Measurements from ENCODE around the gene FBXL4.

Gene FBXL4

GRCh38 chr6:98843271-98844243, 104.2 kb downstream of the FBXL4 start:
- H3K27ac Mint-ChIP-seq, result peak overlapping the region; percentile 33
- no peaks in the 10 kb centered on the region for H3K9me3 Mint-ChIP-seq
- CTCF ChIA-PET, result interaction anchor here (1.1 to 1.4 kb wide), 3 partner anchors 13 to 1346 kb away, joined by 3 to 4 read pairs (median 3); no protein-coding TSS in a partner anchor
- H3K4me1 Mint-ChIP-seq, result peaks cover 17% of the 10 kb centered on the region
- no peak overlapping the region for H3K4me3 Mint-ChIP-seq
- DNase-seq, result no peak
- H3K27me3 Mint-ChIP-seq, result peaks cover 96% of the 10 kb centered on the region
- H3K36me3 Mint-ChIP-seq, result peaks cover 4% of the 10 kb centered on the region

GRCh38 chr6:98842342-98843180, 105.2 kb downstream of the FBXL4 start:
- peaks cover 4% of the 10 kb centered on the region for H3K36me3 Mint-ChIP-seq
- peaks cover 96% of the 10 kb centered on the region for H3K27me3 Mint-ChIP-seq
- DNase-seq, result no peak
- H3K9me3 Mint-ChIP-seq, result no peaks in the 10 kb centered on the region
- no peak overlapping the region for H3K27ac Mint-ChIP-seq
- H3K4me3 Mint-ChIP-seq, result peak overlapping the region; percentile 23
- CTCF ChIA-PET, result interaction anchor here (1.1 to 1.4 kb wide), 2 partner anchors 12 to 1345 kb away, joined by 3 to 4 read pairs; no protein-coding TSS in a partner anchor
- H3K4me1 Mint-ChIP-seq, result peaks cover 15% of the 10 kb centered on the region

GRCh38 chr6:98841621-98842341, 106.0 kb downstream of the FBXL4 start:
- Mint-ChIP-seq H3K36me3 (peaks cover 4% of the 10 kb centered on the region), H3K27ac (no peak overlapping the region), H3K9me3 (no peaks in the 10 kb centered on the region), H3K27me3 (peaks cover 96% of the 10 kb centered on the region), H3K4me3 (no peak overlapping the region), H3K4me1 (peaks cover 15% of the 10 kb centered on the region)
- CTCF ChIA-PET, result no interaction called here
- no peak for DNase-seq

- DNase-seq, result no peak
- CTCF ChIA-PET, result no interaction called here
- H3K27me3 Mint-ChIP-seq, result peaks cover 96% of the 10 kb centered on the region
- H3K4me3 Mint-ChIP-seq, result no peak overlapping the region
- no peak overlapping the region for H3K27ac Mint-ChIP-seq
- no peaks in the 10 kb centered on the region for H3K9me3 Mint-ChIP-seq
- H3K4me1 Mint-ChIP-seq, result peaks cover 16% of the 10 kb centered on the region
- peaks cover 4% of the 10 kb centered on the region for H3K36me3 Mint-ChIP-seq
These were observed 106.7 kb downstream of the FBXL4 start for GRCh38 chr6:98840996-98841513.

- CTCF ChIA-PET, result no interaction called here
- peaks cover 15% of the 10 kb centered on the region for H3K4me1 Mint-ChIP-seq
- no peak overlapping the region for H3K4me3 Mint-ChIP-seq
- peaks cover 4% of the 10 kb centered on the region for H3K36me3 Mint-ChIP-seq
- peaks cover 96% of the 10 kb centered on the region for H3K27me3 Mint-ChIP-seq
- H3K9me3 Mint-ChIP-seq, result no peaks in the 10 kb centered on the region
- no peak overlapping the region for H3K27ac Mint-ChIP-seq
- no peak for DNase-seq
These were observed 107.4 kb downstream of the FBXL4 start for GRCh38 chr6:98840385-98840784.

GRCh38 chr6:98839781-98840361, 107.9 kb downstream of the FBXL4 start:
- Mint-ChIP-seq H3K4me3 (no peak overlapping the region), H3K4me1 (peaks cover 14% of the 10 kb centered on the region), H3K27ac (no peak overlapping the region), H3K9me3 (no peaks in the 10 kb centered on the region), H3K36me3 (peaks cover 4% of the 10 kb centered on the region), H3K27me3 (peaks cover 96% of the 10 kb centered on the region)
- CTCF ChIA-PET, result no interaction called here
- no peak for DNase-seq

- DNase-seq, result no peak
- Mint-ChIP-seq H3K4me1 (peaks cover 16% of the 10 kb centered on the region), H3K27me3 (peaks cover 96% of the 10 kb centered on the region), H3K36me3 (peaks cover 4% of the 10 kb centered on the region), H3K27ac (no peak overlapping the region), H3K4me3 (no peak overlapping the region), H3K9me3 (no peaks in the 10 kb centered on the region)
- CTCF ChIA-PET, result interaction anchor here (1.1 kb wide), 1 partner anchor 9 kb away, joined by 3 read pairs; no protein-coding TSS in a partner anchor
These were observed 108.8 kb downstream of the FBXL4 start for GRCh38 chr6:98838975-98839374.

GRCh38 chr6:98838032-98838431, 109.7 kb downstream of the FBXL4 start:
- DNase-seq, result no peak
- Mint-ChIP-seq H3K4me3 (no peak overlapping the region), H3K27ac (no peak overlapping the region), H3K4me1 (peaks cover 25% of the 10 kb centered on the region), H3K36me3 (peaks cover 4% of the 10 kb centered on the region), H3K27me3 (peaks cover 96% of the 10 kb centered on the region), H3K9me3 (no peaks in the 10 kb centered on the region)
- CTCF ChIA-PET, result interaction anchor here (1.1 kb wide), 1 partner anchor 9 kb away, joined by 3 read pairs; no protein-coding TSS in a partner anchor

- CTCF ChIA-PET, result interaction anchor here (1.0 to 1.8 kb wide), 2 partner anchors 8 to 9 kb away, joined by 3 to 6 read pairs; no protein-coding TSS in a partner anchor
- H3K4me1 Mint-ChIP-seq, result peaks cover 28% of the 10 kb centered on the region
- peaks cover 1% of the 10 kb centered on the region for H3K36me3 Mint-ChIP-seq
- no peak overlapping the region for H3K27ac Mint-ChIP-seq
- no peaks in the 10 kb centered on the region for H3K9me3 Mint-ChIP-seq
- DNase-seq, result no peak
- H3K27me3 Mint-ChIP-seq, result peaks cover 96% of the 10 kb centered on the region
- no peak overlapping the region for H3K4me3 Mint-ChIP-seq
These were observed 110.5 kb downstream of the FBXL4 start for GRCh38 chr6:98836962-98837944.

GRCh38 chr6:98836025-98836961, 111.5 kb downstream of the FBXL4 start:
- Mint-ChIP-seq H3K27me3 (peaks cover 96% of the 10 kb centered on the region), H3K36me3 (peaks cover 1% of the 10 kb centered on the region), H3K27ac (no peak overlapping the region), H3K4me1 (peaks cover 33% of the 10 kb centered on the region), H3K9me3 (no peaks in the 10 kb centered on the region), H3K4me3 (peak overlapping the region; percentile 5)
- CTCF ChIA-PET, result interaction anchor here (1.0 to 1.8 kb wide), 2 partner anchors 8 to 9 kb away, joined by 3 to 6 read pairs; no protein-coding TSS in a partner anchor
- DNase-seq, result no peak

GRCh38 chr6:98835149-98836024, 112.4 kb downstream of the FBXL4 start:
- H3K4me3 Mint-ChIP-seq, result no peak overlapping the region
- H3K4me1 Mint-ChIP-seq, result peaks cover 40% of the 10 kb centered on the region
- no peaks in the 10 kb centered on the region for H3K9me3 Mint-ChIP-seq
- CTCF ChIA-PET, result interaction anchor here (1.8 kb wide), 1 partner anchor 10 kb away, joined by 6 read pairs; no protein-coding TSS in a partner anchor
- H3K27ac Mint-ChIP-seq, result no peak overlapping the region
- peaks cover 3% of the 10 kb centered on the region for H3K36me3 Mint-ChIP-seq
- no peak for DNase-seq
- peaks cover 96% of the 10 kb centered on the region for H3K27me3 Mint-ChIP-seq

Measured in activated naive CD4-positive, alpha-beta T cell treated with anti-CD3 and anti-CD28 coated beads, Interleukin-2, amount 10 ng/mL, durations not matched to agents 7 days and 5 days (primary cell).